ENCODE data around the gene CDK6.

CDK6 gene

GRCh38 chr7:92644406-92645113 lies 191.8 kb downstream of the CDK6 start:
- DNase-seq (ENCODE audit: low spot score), result no peak

- no peak for DNase-seq (ENCODE audit: low spot score)
These were observed 192.6 kb downstream of the CDK6 start for GRCh38 chr7:92643821-92644220.

GRCh38 chr7:92641921-92642511 lies 194.4 kb downstream of the CDK6 start:
- no peak for DNase-seq (ENCODE audit: low spot score)

- DNase-seq (ENCODE audit: low spot score), result no peak
These were observed 196.4 kb downstream of the CDK6 start for GRCh38 chr7:92639966-92640365.

DNA sequence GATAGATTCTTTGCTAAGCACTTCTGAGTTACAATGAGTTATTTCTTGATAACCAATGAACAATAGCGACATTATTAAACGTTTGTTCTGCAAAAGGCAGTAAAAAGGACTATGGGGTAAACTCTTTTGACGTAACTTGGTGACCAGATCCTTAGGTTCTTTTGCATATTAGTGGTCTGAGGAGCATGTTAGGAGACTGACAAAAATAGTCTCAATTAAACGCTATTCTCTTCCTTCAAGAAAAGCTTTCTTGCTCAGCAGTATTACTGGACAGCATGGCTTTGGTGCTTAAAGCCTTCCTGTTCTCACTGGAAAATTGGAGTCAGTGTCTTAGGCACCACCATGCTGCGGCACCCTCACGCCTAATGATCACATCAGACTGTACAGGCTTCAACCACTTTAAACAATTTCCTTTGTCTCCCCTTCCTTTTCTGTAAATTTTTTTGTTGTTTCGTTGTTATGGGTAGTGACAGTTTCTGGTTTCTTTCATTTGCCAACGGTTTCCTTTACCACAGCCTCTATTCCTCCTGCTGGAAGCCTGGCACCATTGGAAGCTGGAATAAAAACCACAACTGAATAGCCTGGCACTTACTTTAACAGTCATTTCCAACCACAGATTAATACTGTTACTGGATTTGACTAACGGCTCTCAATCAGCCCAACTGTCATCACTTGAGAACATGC lies 197.0 kb downstream of the CDK6 start:
- no peak for DNase-seq (ENCODE audit: low spot score)

DNA sequence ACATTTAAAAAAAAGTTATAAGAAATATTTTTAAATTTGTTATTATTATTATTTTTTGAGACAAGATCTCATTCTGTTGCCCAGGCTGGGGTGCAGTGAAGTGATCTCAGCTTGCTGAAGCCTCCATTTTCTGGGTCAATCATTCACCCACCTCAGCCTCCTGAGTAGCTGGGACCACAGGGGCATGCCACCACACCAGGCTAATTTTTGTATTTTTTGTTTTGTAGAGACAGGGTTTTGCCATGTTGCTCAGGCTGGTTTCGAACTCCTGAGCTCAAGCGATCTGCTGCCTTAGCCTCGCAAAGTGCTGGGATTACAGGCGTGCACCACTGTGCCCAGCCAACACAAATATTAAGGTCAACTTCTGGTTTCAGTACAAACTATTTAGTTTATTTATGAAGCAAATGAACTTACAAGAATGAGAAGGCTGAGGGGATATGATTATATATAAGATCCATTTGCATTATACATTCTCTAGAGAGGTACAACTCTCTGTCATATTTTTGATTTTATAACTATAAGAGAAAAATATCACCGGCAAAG lies 200.3 kb downstream of the CDK6 start:
- no peak for DNase-seq (ENCODE audit: low spot score)

DNA sequence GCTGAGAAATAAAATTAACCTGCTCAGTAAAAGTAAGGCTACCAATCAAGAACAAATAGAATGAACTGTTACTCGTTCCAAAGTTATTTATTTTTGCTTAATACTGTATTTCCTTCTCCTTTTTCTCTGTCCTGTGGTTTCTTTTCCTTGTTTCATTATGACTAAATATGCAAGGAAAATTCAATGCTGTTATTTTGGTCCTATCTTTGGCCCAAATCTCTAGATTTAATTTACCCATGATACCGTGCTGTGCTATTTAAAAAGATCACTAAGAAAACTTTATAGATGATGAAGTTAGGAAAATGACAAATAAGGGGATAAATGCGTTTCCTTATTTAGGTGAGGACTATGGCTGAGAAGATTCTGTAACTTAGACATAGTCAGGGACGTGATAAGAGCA lies 200.8 kb downstream of the CDK6 start:
- no peak for DNase-seq (ENCODE audit: low spot score)

GRCh38 chr7:92634924-92635519 lies 201.4 kb downstream of the CDK6 start:
- DNase-seq (ENCODE audit: low spot score), result no peak

DNA sequence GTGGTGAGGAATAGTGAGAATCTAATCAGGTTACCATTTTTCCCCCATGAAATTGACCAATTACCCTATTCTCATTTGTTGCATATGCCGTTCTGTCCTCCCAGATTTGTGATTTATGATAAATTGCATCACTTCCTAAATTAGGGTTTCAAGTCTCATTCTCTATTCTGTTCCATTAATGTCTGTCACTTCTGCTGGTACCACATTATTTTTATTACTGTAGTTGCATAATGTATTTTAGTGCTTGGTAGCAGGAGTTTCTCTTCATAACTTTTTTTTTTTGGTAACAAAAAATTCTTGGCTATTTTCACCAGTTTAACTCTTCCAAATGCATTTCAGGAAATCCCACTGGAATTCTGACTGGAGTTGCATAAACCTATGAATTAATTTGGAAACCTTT lies 202.2 kb downstream of the CDK6 start:
- no peak for DNase-seq (ENCODE audit: low spot score)

DNA sequence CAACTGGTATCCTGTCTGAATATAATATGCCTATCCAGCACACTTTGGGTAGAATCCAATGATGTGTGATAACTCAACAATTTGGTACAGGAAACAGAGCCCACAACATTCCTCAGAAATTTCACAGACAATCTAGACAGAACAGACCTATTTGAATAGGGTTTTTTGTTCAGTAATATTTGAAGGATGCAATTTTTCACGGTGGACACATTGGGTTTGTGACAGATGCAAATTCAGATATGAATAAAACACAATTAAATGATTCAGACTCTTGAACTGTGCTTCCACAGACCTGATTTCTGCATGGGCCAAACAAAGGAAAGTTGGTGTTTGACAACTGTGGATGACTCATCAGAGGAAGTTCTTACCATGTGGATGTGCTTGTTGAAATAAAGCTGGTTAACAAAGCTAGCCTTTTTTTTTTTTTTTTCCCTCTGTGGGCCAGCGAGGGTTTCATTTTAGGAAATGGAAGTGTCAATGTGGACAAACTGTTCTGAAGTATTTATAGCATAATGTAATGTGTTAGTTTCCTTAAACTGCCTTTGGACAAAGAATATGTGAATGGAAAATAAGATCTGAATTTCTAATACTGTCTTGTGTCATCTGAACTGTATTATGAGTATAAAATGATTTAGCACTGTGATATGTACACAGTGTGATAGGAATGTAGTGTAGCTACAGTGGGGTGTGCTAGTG lies 203.0 kb downstream of the CDK6 start:
- no peak for DNase-seq (ENCODE audit: low spot score)

DNA sequence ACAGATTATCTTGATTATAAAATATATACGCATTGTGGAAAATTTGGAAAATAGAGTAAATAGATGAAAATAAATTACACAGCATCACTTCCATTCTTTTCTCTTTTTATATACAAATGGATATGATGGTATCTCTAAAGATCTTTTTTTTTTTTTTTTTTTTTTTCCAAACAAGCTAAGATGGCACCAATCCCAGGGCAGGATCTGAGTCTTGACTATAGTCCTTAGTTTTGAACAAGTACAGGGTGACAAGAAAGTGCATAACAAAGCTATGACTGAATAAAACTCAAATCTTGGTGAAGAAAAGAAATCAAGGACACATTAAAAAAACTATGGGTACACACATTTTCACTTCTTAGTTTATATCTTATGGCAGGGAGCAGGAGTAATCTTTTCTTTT lies 203.6 kb downstream of the CDK6 start:
- no peak for DNase-seq (ENCODE audit: low spot score)

DNA sequence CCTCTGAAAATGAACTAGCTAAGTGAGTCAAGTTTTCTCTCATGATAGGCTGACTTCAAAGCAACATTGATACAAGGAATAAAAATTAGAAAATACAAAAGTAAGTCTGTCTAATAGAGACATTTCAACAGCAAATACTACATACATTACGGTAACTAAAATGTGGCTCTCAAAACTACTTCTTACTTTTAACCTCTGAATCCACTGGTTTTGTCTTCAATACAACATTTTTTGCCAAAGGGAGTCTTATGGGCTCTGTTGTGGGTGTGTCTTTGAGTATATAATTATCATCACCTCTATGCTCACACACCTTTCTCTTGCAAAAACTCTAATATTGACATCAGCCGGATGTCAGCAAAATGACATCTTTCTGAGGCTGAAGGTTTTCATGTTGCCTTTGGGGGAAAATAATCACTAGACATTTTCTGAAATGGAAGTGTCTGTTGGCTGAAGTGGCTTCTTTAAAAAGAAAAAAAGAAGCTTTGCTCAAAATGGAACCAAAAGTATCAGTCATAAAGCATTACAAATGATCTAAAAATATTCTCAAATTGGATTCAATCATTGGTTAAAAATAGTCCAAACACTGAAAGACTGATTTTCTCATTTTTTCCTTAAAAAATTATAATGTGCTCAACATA lies 204.4 kb downstream of the CDK6 start:
- no peak for DNase-seq (ENCODE audit: low spot score)

GRCh38 chr7:92631067-92631849 lies 205.1 kb downstream of the CDK6 start:
- no peak for DNase-seq (ENCODE audit: low spot score)

GRCh38 chr7:92629779-92630178 lies 206.6 kb downstream of the CDK6 start:
- no peak for DNase-seq (ENCODE audit: low spot score)

- DNase-seq (ENCODE audit: low spot score), result no peak
These were observed 208.4 kb downstream of the CDK6 start for GRCh38 chr7:92627956-92628355.

DNA sequence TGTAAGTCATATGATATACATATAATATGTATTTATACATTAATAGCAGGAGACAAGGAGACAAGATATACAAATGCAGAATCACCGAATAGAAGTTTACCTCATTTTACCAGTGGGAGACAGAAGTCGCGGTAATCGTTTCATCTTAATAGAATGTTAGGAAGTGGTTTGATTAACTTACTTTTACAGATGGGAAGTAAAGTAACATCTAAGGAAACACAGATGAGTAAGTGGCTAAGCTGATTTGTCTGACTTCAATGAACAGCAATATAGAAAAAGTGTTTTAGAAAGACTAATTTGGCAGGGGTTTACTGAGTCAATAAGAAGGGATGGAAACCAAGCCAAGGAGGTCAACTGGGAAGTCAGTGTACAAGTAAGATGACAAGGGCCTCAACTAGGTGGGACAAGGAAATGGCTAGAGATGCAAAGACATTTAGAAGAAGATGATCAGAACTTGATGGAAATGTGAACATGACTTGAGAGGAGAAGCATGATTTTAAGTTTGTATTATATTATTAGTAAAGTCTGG lies 210.0 kb downstream of the CDK6 start:
- no peak for DNase-seq (ENCODE audit: low spot score)

DNA sequence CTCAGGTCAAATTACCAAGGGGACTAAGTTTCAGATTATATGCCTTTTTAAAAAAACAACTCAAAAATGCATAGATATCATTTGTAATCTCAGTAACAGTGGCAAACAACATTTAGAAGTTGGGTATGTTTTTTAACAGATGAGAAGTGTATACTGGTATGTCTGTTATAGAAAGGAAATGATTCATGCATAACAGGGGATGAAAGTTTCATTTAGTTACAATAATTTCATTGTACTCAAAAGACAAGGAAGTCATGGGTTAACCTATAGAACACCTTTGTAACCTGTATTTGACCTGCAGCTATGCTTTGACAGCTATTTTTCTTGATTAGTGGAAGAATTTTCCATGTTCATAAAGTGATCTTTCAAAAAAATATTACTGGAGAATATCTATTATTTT lies 210.8 kb downstream of the CDK6 start:
- DNase-seq (ENCODE audit: low spot score), result no peak

DNA sequence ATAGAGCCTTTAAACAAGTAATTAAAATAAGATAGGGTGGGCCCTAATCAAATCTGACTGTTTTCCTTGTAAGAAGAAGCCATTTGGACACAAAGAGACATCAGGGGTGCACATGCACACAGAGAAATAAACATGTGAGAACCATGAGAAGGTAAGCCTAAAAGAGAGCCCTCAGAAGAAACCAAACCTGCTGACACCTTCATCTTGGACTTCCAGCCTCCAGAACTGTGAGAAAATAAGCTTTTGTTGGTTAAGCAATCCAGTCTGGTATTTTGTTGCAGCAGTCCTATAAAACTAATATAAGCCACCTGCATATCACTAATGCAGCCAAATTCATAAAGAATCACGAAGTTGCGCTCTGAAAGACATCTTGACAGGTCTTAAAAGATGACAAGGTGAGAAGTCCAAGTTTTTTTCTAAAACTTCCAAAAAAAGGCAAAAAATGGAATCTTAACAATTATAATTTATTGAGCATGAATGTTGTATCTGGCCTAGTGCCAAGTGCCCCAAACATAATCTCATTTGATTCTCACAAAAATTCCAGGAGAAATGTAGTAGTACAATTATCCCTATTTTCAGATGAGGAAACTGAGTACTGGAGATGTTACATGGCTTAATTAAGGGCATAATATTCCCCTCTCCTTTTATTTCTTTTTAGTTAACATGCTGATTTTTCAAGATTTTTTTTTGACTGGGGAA lies 211.9 kb downstream of the CDK6 start:
- no peak for DNase-seq (ENCODE audit: low spot score)

GRCh38 chr7:92623544-92623943 lies 212.8 kb downstream of the CDK6 start:
- no peak for DNase-seq (ENCODE audit: low spot score)

GRCh38 chr7:92622685-92623084 lies 213.7 kb downstream of the CDK6 start:
- DNase-seq (ENCODE audit: low spot score), result no peak
